ENCODE data around the gene STAMBPL1.
A peak's percentile ranks its signal among the peaks of the same experiment; 100 is the strongest.

GRCh38 chr10:88865281-88865876 lies 14.7 kb upstream of the STAMBPL1 start:
- peak; percentile 26 for TF ChIP-seq CTCF (IDR thresholded peaks at IDR 0.05; ENCODE audit: poor library complexity, severe bottlenecking)
- TF ChIP-seq POLR2AphosphoS5 (IDR thresholded peaks at IDR 0.05), result no peak
- TF ChIP-seq REST (IDR thresholded peaks at IDR 0.05; ENCODE audit: borderline replicate concordance), result no peak
- no peak for TF ChIP-seq EP300 (conservative IDR thresholded peaks at IDR 0.05; ENCODE audit: poor library complexity, severe bottlenecking)
- TF ChIP-seq RAD21 (conservative IDR thresholded peaks at IDR 0.05), result no peak
- TF ChIP-seq EZH2 (IDR thresholded peaks at IDR 0.05; ENCODE audit: borderline replicate concordance, insufficient read depth, low read length, poor library complexity, severe bottlenecking), result no peak
- TF ChIP-seq SMC3 (conservative IDR thresholded peaks at IDR 0.05; ENCODE audit: poor library complexity), result peak; percentile 22
- no peak for TF ChIP-seq MXI1 (conservative IDR thresholded peaks at IDR 0.05; ENCODE audit: poor library complexity, severe bottlenecking)
- TF ChIP-seq TAF1 (IDR thresholded peaks at IDR 0.05; ENCODE audit: low read depth), result no peak

All from neural cell (in vitro differentiated cells).